Loucy (cell line): Measurements from ENCODE around the gene SKIC2.

ENCODE experiments used
- H2AFZ ChIP-seq: fragments of 200-600 bp; sonication (generic); 2 replicates; pipeline ENCODE4 v1.6.0; 2016; ENCODE audit warnings: antibody characterized with exemption, mild to moderate bottlenecking, low read length, moderate library complexity
- H3F3A ChIP-seq: fragments of 200-600 bp; 2 replicates; pipeline ENCODE4 v1.6.0; 2016; ENCODE audit warnings: antibody characterized with exemption, low read depth, mild to moderate bottlenecking
- H3K27me3 ChIP-seq: fragments of 200-600 bp; sonication (generic); 2 replicates; pipeline ENCODE4 v1.6.1; 2014; ENCODE audit warnings: low read length, mild to moderate bottlenecking; ENCODE audit not compliant: insufficient read depth, poor library complexity, severe bottlenecking
- H3K36me3 ChIP-seq: fragments of 200-600 bp; sonication (generic); 2 replicates; pipeline ENCODE4 v1.6.1; 2016; ENCODE audit warnings: low read length; ENCODE audit not compliant: insufficient read depth
- H3K4me1 ChIP-seq: fragments of 200-600 bp; sonication (generic); 2 replicates; pipeline ENCODE4 v1.5.1; 2014; ENCODE audit warnings: low read length, mild to moderate bottlenecking; ENCODE audit not compliant: insufficient read depth, poor library complexity, severe bottlenecking
- H3K4me2 ChIP-seq: fragments of 200-600 bp; sonication (generic); 2 replicates; pipeline ENCODE4 v1.6.0; 2014; ENCODE audit warnings: antibody characterized with exemption, low read length, low read depth, mild to moderate bottlenecking; ENCODE audit not compliant: poor library complexity, severe bottlenecking
- H3K4me3 ChIP-seq: fragments of 200-600 bp; sonication (generic); 2 replicates; pipeline ENCODE4 v1.5.1; 2014; ENCODE audit warnings: low read length, mild to moderate bottlenecking, mixed read lengths; ENCODE audit not compliant: poor library complexity, severe bottlenecking
- H3K79me2 ChIP-seq: fragments of 200-600 bp; sonication (generic); 2 replicates; pipeline ENCODE4 v1.6.1; 2014; ENCODE audit warnings: low read length; ENCODE audit not compliant: insufficient read depth
- H3K9ac ChIP-seq: fragments of 200-600 bp; sonication (generic); 2 replicates; pipeline ENCODE4 v1.6.0; 2014; ENCODE audit warnings: mild to moderate bottlenecking, low read depth, low read length, moderate library complexity; ENCODE audit not compliant: poor library complexity, severe bottlenecking
- H3K9me2 ChIP-seq: fragments of 200-600 bp; sonication (generic); replicated peaks from 2 replicates; pipeline ENCODE4 v1.6.1; 2016; ENCODE audit warnings: low read depth, low read length, mixed read lengths
- H3K9me3 ChIP-seq: fragments of 200-600 bp; sonication (generic); 2 replicates; pipeline ENCODE4 v1.6.1; 2014; ENCODE audit warnings: mild to moderate bottlenecking, antibody characterized with exemption, low read length, low read depth; ENCODE audit not compliant: insufficient read depth
- H4K20me1 ChIP-seq: fragments of 200-600 bp; sonication (generic); 2 replicates; pipeline ENCODE4 v1.6.0; 2014; ENCODE audit warnings: antibody characterized with exemption, low read length, mild to moderate bottlenecking; ENCODE audit not compliant: insufficient read depth, poor library complexity, severe bottlenecking
- EZH2phosphoT487 ChIP-seq: fragments of 200-600 bp; IDR thresholded peaks from 2 replicates; pipeline ENCODE4 v1.6.1; 2018; ENCODE audit warnings: antibody characterized with exemption, mild to moderate bottlenecking, moderate library complexity, borderline replicate concordance
- TF ChIP-seq, protein P1 (sequence below): fragments of 200-600 bp; sonication (generic); conservative IDR thresholded peaks from 2 replicates; pipeline ENCODE4 v1.5.1; 2014; ENCODE audit warnings: mild to moderate bottlenecking, antibody characterized with exemption, low read length

SKIC2 gene

GRCh38 chr6:31920811-31921210 lies 38.2 kb upstream of the SKIC2 start:
- H3K9me3 ChIP-seq = no peaks in the 10 kb centered on the region
- H4K20me1 ChIP-seq = no peaks in the 10 kb centered on the region
- no peak overlapping the region for H2AFZ ChIP-seq
- H3K4me2 ChIP-seq = no peak overlapping the region
- no peaks in the 10 kb centered on the region for H3F3A ChIP-seq
- H3K4me1 ChIP-seq = no peaks in the 10 kb centered on the region
- TF ChIP-seq EZH2phosphoT487 = no peak
- TF ChIP-seq, protein P1, sequence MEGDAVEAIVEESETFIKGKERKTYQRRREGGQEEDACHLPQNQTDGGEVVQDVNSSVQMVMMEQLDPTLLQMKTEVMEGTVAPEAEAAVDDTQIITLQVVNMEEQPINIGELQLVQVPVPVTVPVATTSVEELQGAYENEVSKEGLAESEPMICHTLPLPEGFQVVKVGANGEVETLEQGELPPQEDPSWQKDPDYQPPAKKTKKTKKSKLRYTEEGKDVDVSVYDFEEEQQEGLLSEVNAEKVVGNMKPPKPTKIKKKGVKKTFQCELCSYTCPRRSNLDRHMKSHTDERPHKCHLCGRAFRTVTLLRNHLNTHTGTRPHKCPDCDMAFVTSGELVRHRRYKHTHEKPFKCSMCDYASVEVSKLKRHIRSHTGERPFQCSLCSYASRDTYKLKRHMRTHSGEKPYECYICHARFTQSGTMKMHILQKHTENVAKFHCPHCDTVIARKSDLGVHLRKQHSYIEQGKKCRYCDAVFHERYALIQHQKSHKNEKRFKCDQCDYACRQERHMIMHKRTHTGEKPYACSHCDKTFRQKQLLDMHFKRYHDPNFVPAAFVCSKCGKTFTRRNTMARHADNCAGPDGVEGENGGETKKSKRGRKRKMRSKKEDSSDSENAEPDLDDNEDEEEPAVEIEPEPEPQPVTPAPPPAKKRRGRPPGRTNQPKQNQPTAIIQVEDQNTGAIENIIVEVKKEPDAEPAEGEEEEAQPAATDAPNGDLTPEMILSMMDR = no peak
- H3K36me3 ChIP-seq = no peaks in the 10 kb centered on the region
- no peak overlapping the region for H3K4me3 ChIP-seq
- no peak overlapping the region for H3K9ac ChIP-seq
- H3K9me2 ChIP-seq = no peaks in the 10 kb centered on the region
- no peaks in the 10 kb centered on the region for H3K27me3 ChIP-seq
- no peaks in the 10 kb centered on the region for H3K79me2 ChIP-seq

GRCh38 chr6:31922942-31923341 lies 36.0 kb upstream of the SKIC2 start:
- no peak overlapping the region for H3K9ac ChIP-seq
- no peaks in the 10 kb centered on the region for H4K20me1 ChIP-seq
- H3K79me2 ChIP-seq = no peaks in the 10 kb centered on the region
- no peak overlapping the region for H2AFZ ChIP-seq
- H3K36me3 ChIP-seq = no peaks in the 10 kb centered on the region
- no peaks in the 10 kb centered on the region for H3K9me2 ChIP-seq
- H3K9me3 ChIP-seq = no peaks in the 10 kb centered on the region
- TF ChIP-seq EZH2phosphoT487 = no peak
- TF ChIP-seq, protein P1 = peak; percentile 62
- H3K4me3 ChIP-seq = no peak overlapping the region
- H3F3A ChIP-seq = no peaks in the 10 kb centered on the region
- no peak overlapping the region for H3K4me2 ChIP-seq
- no peaks in the 10 kb centered on the region for H3K4me1 ChIP-seq
- no peaks in the 10 kb centered on the region for H3K27me3 ChIP-seq

- no peaks in the 10 kb centered on the region for H3F3A ChIP-seq
- TF ChIP-seq, protein P1 = no peak
- TF ChIP-seq EZH2phosphoT487 = no peak
- H3K79me2 ChIP-seq = no peaks in the 10 kb centered on the region
- no peak within 1 kb of the TSS for H3K4me3 ChIP-seq
- no peak within 1 kb of the TSS for H2AFZ ChIP-seq
- H3K9me3 ChIP-seq = no peaks in the 10 kb centered on the region
- no peak within 1 kb of the TSS for H3K4me2 ChIP-seq
- no peaks in the 10 kb centered on the region for H3K27me3 ChIP-seq
- H3K9me2 ChIP-seq = no peaks in the 10 kb centered on the region
- H4K20me1 ChIP-seq = no peaks in the 10 kb centered on the region
- H3K4me1 ChIP-seq = no peaks in the 10 kb centered on the region
- H3K9ac ChIP-seq = no peak within 1 kb of the TSS
- no peaks in the 10 kb centered on the region for H3K36me3 ChIP-seq
Observed at GRCh38 chr6:31927242-31927862, 31.6 kb upstream of the SKIC2 start, which contains the start of gene C2. TSS of gene C2 (plus strand) at chr6:31927717. CDS start at chr6:31927753, 36 bp downstream.
